Measurements from ENCODE around the gene TARS3. TPM values are rescaled to one million over a fixed set of nuclear protein-coding genes. Genes with fewer than 3 reads are reported as not detected.

Gene TARS3
- total RNA-seq, 1 donor from 2014 or later: 13.9 TPM

DNA sequence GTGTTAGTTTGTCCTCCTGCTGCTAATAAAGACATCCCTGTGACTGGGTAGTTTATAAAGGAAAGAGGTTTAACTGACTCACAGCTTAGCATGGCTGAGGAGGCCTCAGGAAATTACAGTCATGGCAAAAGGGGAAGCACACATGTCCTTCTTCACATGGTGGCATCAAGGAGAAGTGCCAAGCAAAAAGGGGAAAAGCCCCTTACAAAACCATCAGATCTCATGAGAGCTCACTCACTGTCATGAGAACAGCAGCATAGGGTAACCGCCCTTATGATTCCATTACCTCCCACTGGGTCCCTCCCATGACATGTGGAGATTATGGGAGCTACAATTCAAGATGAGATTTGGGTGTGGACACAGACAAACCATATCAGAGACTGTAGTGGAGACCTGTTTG, 99.1 kb downstream of the TARS3 start:
- Mint-ChIP-seq H3K9me3 (peaks cover 4% of the 10 kb centered on the region), H3K27ac (no peak overlapping the region), H3K36me3 (ENCODE audit: low read depth) (peaks cover 7% of the 10 kb centered on the region), H3K4me3 (no peak overlapping the region), H3K4me1 (ENCODE audit: low read depth) (peaks cover 28% of the 10 kb centered on the region), H3K27me3 (ENCODE audit: insufficient read depth) (no peaks in the 10 kb centered on the region)
- intact Hi-C loops (cut with micrococcal nuclease): no loop called here
- DNase-seq (ENCODE audit: low spot score): no peak

DNA sequence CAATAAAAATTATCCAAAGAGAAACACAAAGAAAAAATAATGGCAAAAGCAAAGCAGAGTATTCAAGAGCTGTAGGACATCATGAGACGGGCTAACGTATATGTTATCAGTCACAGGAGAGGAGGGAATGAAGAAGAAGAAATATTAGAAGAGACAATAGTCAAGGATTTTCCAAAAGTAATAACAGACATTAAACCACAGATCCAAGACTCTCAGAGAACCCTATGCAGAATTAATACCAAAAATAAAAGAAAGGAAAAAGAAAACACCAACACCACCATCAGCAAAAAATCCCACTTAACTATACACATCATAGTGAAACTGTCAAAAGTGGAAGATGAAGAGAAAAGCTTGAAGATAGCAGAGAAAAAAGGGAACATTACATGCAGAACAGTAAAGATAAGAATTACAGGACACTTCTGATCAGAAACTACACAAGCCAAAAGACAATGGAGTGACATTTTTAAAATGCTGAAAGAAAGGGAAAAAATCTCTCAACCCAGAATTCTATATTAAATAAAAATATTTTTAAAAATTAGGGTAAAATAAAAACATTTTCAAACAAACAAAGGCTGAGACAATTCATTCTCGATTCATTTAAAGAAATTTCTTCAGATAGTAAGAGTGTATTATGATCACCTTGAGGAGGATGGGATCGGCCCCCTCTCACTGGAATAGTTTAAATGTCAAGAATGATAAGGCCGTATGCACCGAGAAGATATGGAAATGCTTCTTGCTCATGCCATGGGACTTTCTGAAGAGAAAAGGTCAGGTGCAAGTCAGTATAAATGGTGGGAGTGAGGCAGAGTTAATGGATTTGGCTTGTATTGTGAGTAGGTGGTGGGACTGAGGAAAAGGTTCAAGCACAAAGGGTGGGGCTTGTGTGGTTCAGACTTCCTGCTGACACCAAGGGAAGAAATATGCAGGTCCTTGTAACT, 100.6 kb downstream of the TARS3 start:
- H3K27ac Mint-ChIP-seq: no peak overlapping the region
- peaks cover 4% of the 10 kb centered on the region for H3K9me3 Mint-ChIP-seq
- H3K36me3 Mint-ChIP-seq (ENCODE audit: low read depth): peaks cover 7% of the 10 kb centered on the region
- DNase-seq (ENCODE audit: low spot score): no peak
- peaks cover 28% of the 10 kb centered on the region for H3K4me1 Mint-ChIP-seq (ENCODE audit: low read depth)
- intact Hi-C loops (cut with micrococcal nuclease): no loop called here
- H3K4me3 Mint-ChIP-seq: no peak overlapping the region
- H3K27me3 Mint-ChIP-seq (ENCODE audit: insufficient read depth): no peaks in the 10 kb centered on the region

GRCh38 chr15:101621961-101622360, 102.3 kb downstream of the TARS3 start:
- Mint-ChIP-seq H3K4me3 (no peak overlapping the region), H3K4me1 (ENCODE audit: low read depth) (peaks cover 28% of the 10 kb centered on the region), H3K27me3 (ENCODE audit: insufficient read depth) (no peaks in the 10 kb centered on the region), H3K36me3 (ENCODE audit: low read depth) (peaks cover 7% of the 10 kb centered on the region), H3K27ac (no peak overlapping the region), H3K9me3 (peaks cover 4% of the 10 kb centered on the region)
- intact Hi-C loops (cut with micrococcal nuclease): no loop called here
- DNase-seq (ENCODE audit: low spot score): no peak

- Mint-ChIP-seq H3K9me3 (no peaks in the 10 kb centered on the region), H3K4me1 (ENCODE audit: low read depth) (peaks cover 22% of the 10 kb centered on the region), H3K4me3 (no peak overlapping the region), H3K27me3 (ENCODE audit: insufficient read depth) (no peaks in the 10 kb centered on the region), H3K36me3 (ENCODE audit: low read depth) (peaks cover 2% of the 10 kb centered on the region), H3K27ac (no peak overlapping the region)
- intact Hi-C loops (cut with micrococcal nuclease): no loop called here
- DNase-seq (ENCODE audit: low spot score): no peak
These were observed 103.6 kb downstream of the TARS3 start for GRCh38 chr15:101620671-101621070.

- H3K36me3 Mint-ChIP-seq (ENCODE audit: low read depth): peaks cover 2% of the 10 kb centered on the region
- H3K27ac Mint-ChIP-seq: no peak overlapping the region
- intact Hi-C loops (cut with micrococcal nuclease): no loop called here
- H3K9me3 Mint-ChIP-seq: no peaks in the 10 kb centered on the region
- H3K4me3 Mint-ChIP-seq: no peak overlapping the region
- DNase-seq (ENCODE audit: low spot score): no peak
- H3K27me3 Mint-ChIP-seq (ENCODE audit: insufficient read depth): no peaks in the 10 kb centered on the region
- peaks cover 20% of the 10 kb centered on the region for H3K4me1 Mint-ChIP-seq (ENCODE audit: low read depth)
These were observed 104.7 kb downstream of the TARS3 start for GRCh38 chr15:101619615-101619865.

- Mint-ChIP-seq H3K27ac (no peak overlapping the region), H3K4me3 (no peak overlapping the region), H3K36me3 (ENCODE audit: low read depth) (peaks cover 2% of the 10 kb centered on the region), H3K9me3 (no peaks in the 10 kb centered on the region), H3K4me1 (ENCODE audit: low read depth) (peaks cover 20% of the 10 kb centered on the region), H3K27me3 (ENCODE audit: insufficient read depth) (no peaks in the 10 kb centered on the region)
- intact Hi-C loops (cut with micrococcal nuclease): no loop called here
- no peak for DNase-seq (ENCODE audit: low spot score)
These were observed 105.2 kb downstream of the TARS3 start for GRCh38 chr15:101618851-101619614.

GRCh38 chr15:101618076-101618475, 106.2 kb downstream of the TARS3 start:
- no peaks in the 10 kb centered on the region for H3K36me3 Mint-ChIP-seq (ENCODE audit: low read depth)
- no peaks in the 10 kb centered on the region for H3K9me3 Mint-ChIP-seq
- no peak for DNase-seq (ENCODE audit: low spot score)
- intact Hi-C loops (cut with micrococcal nuclease): no loop called here
- no peak overlapping the region for H3K4me3 Mint-ChIP-seq
- H3K27me3 Mint-ChIP-seq (ENCODE audit: insufficient read depth): no peaks in the 10 kb centered on the region
- H3K27ac Mint-ChIP-seq: no peak overlapping the region
- peaks cover 14% of the 10 kb centered on the region for H3K4me1 Mint-ChIP-seq (ENCODE audit: low read depth)

GRCh38 chr15:101617390-101617965, 106.8 kb downstream of the TARS3 start:
- DNase-seq (ENCODE audit: low spot score): no peak
- Mint-ChIP-seq H3K4me1 (ENCODE audit: low read depth) (peaks cover 13% of the 10 kb centered on the region), H3K9me3 (no peaks in the 10 kb centered on the region), H3K27ac (no peak overlapping the region), H3K27me3 (ENCODE audit: insufficient read depth) (no peaks in the 10 kb centered on the region), H3K4me3 (no peak overlapping the region), H3K36me3 (ENCODE audit: low read depth) (no peaks in the 10 kb centered on the region)
- intact Hi-C loops (cut with micrococcal nuclease): no loop called here

DNA sequence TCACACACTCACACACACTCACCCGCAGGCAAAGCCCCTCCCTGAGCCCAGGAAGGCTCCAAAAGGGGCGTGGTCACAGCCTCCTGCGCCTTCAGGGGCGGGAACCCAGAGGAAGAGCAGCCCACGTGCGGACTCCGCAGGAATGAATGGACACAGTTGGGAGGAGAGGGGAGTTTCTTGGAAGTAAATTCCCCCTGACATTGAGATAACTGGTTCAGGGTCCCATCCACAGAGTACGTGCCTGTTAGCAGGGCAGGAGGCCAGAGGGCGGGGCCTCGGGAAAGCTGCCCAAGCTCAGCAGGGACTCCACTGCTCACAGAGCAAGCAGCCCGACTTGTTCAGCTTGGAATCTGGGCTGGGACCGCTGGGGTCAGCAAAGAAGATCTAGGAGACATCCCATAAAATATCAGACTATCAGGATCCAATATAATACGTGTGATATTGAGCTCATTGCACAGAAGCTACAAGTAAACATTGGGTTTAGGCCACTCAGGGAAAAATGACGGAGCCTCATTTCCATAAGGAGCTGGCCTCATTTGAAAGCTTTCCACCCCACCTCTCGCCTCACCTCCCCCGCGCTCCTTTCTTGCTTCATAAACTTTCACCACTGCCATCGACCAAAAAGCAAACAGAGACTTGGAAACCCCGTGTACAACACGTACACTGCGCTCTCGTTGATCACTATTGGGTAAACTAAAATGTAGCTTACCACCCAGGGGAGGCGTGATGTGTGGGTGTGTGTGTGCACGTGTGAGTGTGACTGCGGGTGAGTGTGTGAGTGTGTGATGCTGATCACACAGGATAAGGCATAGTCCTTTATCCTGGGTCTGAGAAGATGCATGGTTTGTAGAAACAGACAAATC, 108.1 kb downstream of the TARS3 start:
- peaks cover 4% of the 10 kb centered on the region for H3K4me1 Mint-ChIP-seq (ENCODE audit: low read depth)
- no peak overlapping the region for H3K4me3 Mint-ChIP-seq
- intact Hi-C loops (cut with micrococcal nuclease): no loop called here

DNA sequence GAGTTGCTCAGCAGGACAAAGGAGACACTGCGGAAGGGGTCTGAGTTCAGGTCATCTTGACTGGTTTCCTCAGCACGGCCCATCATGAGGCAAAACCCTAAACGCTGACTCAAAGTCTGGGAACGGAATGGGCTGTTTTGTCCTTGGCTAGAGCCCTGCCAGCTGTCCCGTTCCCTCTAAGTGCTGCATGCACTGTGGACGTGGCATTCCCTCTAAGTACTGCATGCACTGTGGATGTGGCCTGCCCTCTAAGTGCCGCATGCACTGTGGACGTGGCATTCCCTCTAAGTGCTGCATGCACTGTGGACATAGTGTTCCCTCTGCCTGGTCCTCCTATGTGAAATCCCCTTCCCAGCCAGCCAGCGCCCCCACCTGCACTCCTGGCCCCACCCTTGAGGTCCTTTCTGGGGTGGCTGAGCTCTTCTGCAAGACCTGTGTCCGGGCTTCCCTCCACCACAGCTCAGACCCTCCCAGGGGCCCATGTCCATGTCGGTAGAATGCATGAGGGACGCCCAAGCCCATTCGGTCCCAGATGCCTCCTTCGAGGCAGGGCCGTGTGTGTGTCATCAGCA, 108.8 kb downstream of the TARS3 start:
- no peaks in the 10 kb centered on the region for H3K27me3 Mint-ChIP-seq (ENCODE audit: insufficient read depth)
- DNase-seq (ENCODE audit: low spot score): no peak
- no peaks in the 10 kb centered on the region for H3K9me3 Mint-ChIP-seq
- no peak overlapping the region for H3K27ac Mint-ChIP-seq
- H3K4me1 Mint-ChIP-seq (ENCODE audit: low read depth): no peaks in the 10 kb centered on the region
- H3K36me3 Mint-ChIP-seq (ENCODE audit: low read depth): no peaks in the 10 kb centered on the region
- no peak overlapping the region for H3K4me3 Mint-ChIP-seq
- intact Hi-C loops (cut with micrococcal nuclease): no loop called here

More for the DNA sequence above, 108.1 kb downstream of the TARS3 start:
- Mint-ChIP-seq H3K36me3 (ENCODE audit: low read depth) (no peaks in the 10 kb centered on the region), H3K9me3 (no peaks in the 10 kb centered on the region), H3K27me3 (ENCODE audit: insufficient read depth) (no peaks in the 10 kb centered on the region), H3K27ac (no peak overlapping the region)
- DNase-seq (ENCODE audit: low spot score): no peak

DNA sequence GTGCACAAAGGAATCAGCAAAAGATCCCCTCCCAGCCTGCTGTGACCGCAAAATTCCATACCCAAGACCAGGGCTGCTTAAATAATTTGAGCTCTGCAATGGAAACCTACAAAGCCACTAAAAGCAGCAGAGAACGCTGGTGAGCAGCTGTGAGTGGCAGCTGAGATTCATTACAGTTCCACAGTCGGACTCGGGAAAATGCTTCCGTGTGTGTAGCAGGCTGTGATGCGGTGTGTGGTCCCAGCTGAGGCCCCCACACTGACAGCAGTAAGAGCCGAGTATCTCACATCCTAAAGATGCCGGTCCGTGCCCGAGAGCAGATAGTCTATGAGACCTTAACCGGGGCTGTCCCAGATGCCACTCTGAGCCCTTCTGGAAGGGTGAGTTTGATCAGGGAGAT, 109.5 kb downstream of the TARS3 start:
- no peaks in the 10 kb centered on the region for H3K27me3 Mint-ChIP-seq (ENCODE audit: insufficient read depth)
- intact Hi-C loops (cut with micrococcal nuclease): no loop called here
- DNase-seq (ENCODE audit: low spot score): no peak
- no peak overlapping the region for H3K4me3 Mint-ChIP-seq
- H3K4me1 Mint-ChIP-seq (ENCODE audit: low read depth): no peaks in the 10 kb centered on the region
- H3K9me3 Mint-ChIP-seq: no peaks in the 10 kb centered on the region
- no peak overlapping the region for H3K27ac Mint-ChIP-seq
- H3K36me3 Mint-ChIP-seq (ENCODE audit: low read depth): no peaks in the 10 kb centered on the region

DNA sequence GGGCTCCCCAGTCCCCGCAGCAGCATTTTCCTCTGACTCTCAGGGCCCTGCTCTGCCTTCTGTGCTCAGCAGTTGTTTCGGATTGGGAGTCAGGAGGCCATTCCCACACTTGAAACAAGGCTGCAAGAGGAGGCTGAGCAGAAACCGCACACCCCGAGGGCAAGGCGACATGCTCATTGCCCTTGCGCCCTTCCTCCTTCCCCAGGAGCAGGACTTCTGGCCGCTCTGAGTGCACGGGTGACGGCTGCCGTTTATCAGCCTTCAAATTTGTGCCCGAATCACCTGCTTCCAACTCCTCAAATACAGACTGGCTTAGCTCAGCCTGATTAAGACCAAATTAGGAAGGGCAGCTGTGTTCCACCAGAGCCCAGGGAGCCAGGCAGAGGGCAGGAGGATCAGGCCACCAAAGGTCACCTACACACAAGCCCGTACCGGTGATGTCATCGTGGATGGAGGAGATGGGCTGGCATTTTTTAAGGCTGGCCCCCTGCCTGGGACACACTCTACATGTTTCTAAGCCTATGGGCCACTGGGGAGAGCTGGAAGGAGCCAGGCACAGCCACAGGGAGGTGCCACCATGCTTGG, 110.2 kb downstream of the TARS3 start:
- Mint-ChIP-seq H3K27ac (no peak overlapping the region), H3K4me3 (no peak overlapping the region), H3K36me3 (ENCODE audit: low read depth) (no peaks in the 10 kb centered on the region), H3K9me3 (no peaks in the 10 kb centered on the region), H3K4me1 (ENCODE audit: low read depth) (no peaks in the 10 kb centered on the region), H3K27me3 (ENCODE audit: insufficient read depth) (no peaks in the 10 kb centered on the region)
- intact Hi-C loops (cut with micrococcal nuclease): no loop called here
- DNase-seq (ENCODE audit: low spot score): no peak
